ENCODE data around the gene SERTAD2. TPM values are rescaled to one million over a fixed set of nuclear protein-coding genes. Genes with fewer than 3 reads are reported as not detected.
A peak's percentile ranks its signal among the peaks of the same experiment; 100 is the strongest.

The SERTAD2 gene
- total RNA-seq, 1 donor, result 21.3 TPM

- DNase-seq (ENCODE audit: low read depth in 2 of 3, low spot score in 2 of 3), result no peak
Measured at GRCh38 chr2:64630752-64631151, 23.0 kb downstream of the SERTAD2 start.

- DNase-seq (ENCODE audit: low read depth in 2 of 3, low spot score in 2 of 3), result no peak
Measured at GRCh38 chr2:64629875-64630274, 23.8 kb downstream of the SERTAD2 start.

GRCh38 chr2:64629329-64629781, 24.4 kb downstream of the SERTAD2 start:
- DNase-seq (ENCODE audit: low read depth in 2 of 3, low spot score in 2 of 3), result no peak

GRCh38 chr2:64627860-64628841, 25.6 kb downstream of the SERTAD2 start:
- DNase-seq (ENCODE audit: low read depth in 2 of 3, low spot score in 2 of 3), result no peak

GRCh38 chr2:64626963-64627760, 26.6 kb downstream of the SERTAD2 start:
- no peak for DNase-seq (ENCODE audit: low read depth in 2 of 3, low spot score in 2 of 3)

GRCh38 chr2:64626146-64626809, 27.4 kb downstream of the SERTAD2 start:
- no peak for DNase-seq (ENCODE audit: low read depth in 2 of 3, low spot score in 2 of 3)

GRCh38 chr2:64625299-64626145, 28.2 kb downstream of the SERTAD2 start:
- peak in 2 of 3 donors; percentile 54 to 66 for DNase-seq (ENCODE audit: low read depth in 2 of 3, low spot score in 2 of 3)

- DNase-seq (ENCODE audit: low read depth in 2 of 3, low spot score in 2 of 3), result no peak
Measured at GRCh38 chr2:64624862-64625261, 28.9 kb downstream of the SERTAD2 start.

GRCh38 chr2:64624108-64624610, 29.6 kb downstream of the SERTAD2 start:
- no peak for DNase-seq (ENCODE audit: low read depth in 2 of 3, low spot score in 2 of 3)

- no peak for DNase-seq (ENCODE audit: low read depth in 2 of 3, low spot score in 2 of 3)
Measured at GRCh38 chr2:64623242-64623850, 30.4 kb downstream of the SERTAD2 start.

GRCh38 chr2:64622443-64623241, 31.1 kb downstream of the SERTAD2 start:
- no peak for DNase-seq (ENCODE audit: low read depth in 2 of 3, low spot score in 2 of 3)

- no peak for DNase-seq (ENCODE audit: low read depth in 2 of 3, low spot score in 2 of 3)
Measured at GRCh38 chr2:64620661-64621060, 33.1 kb downstream of the SERTAD2 start.

- peak in 2 of 3 donors; percentile 29 to 54 for DNase-seq (ENCODE audit: low read depth in 2 of 3, low spot score in 2 of 3)
Measured at GRCh38 chr2:64617631-64618151, 36.0 kb downstream of the SERTAD2 start.

- DNase-seq (ENCODE audit: low read depth in 2 of 3, low spot score in 2 of 3), result no peak
Measured at GRCh38 chr2:64615844-64616536, 37.7 kb downstream of the SERTAD2 start.

- DNase-seq (ENCODE audit: low read depth in 2 of 3, low spot score in 2 of 3), result no peak
Measured at GRCh38 chr2:64615192-64615763, 38.4 kb downstream of the SERTAD2 start.

- DNase-seq (ENCODE audit: low read depth in 2 of 3, low spot score in 2 of 3), result no peak
Measured at GRCh38 chr2:64613276-64613675, 40.4 kb downstream of the SERTAD2 start.

GRCh38 chr2:64612575-64613195, 41.0 kb downstream of the SERTAD2 start:
- DNase-seq (ENCODE audit: low read depth in 2 of 3, low spot score in 2 of 3), result no peak

Measured in hematopoietic multipotent progenitor cell (in vitro differentiated cells).